Activated T-cell treated with anti-CD3 and anti-CD28 coated beads for 24 hours (primary cell): ENCODE measurements around the gene RPL7A.
"Not testable (repeated sequence)": the region's sequence is repeated elsewhere in the genome, so short reads cannot be mapped to it uniquely, and the experiment has no call there.

Experiments
- DNase-seq: peaks from one replicate; pipeline ENCODE4 v3.0.0-alpha.2; 2020; ENCODE audit warnings: low read depth

The RPL7A gene

GRCh38 chr9:133347985-133348717, at the start of gene RPL7A, which contains the start of gene MED22:
RPL7A (plus strand) TSS chr9:133348218; CDS start chr9:133348244, 26 bp downstream.
MED22 (minus strand) TSS chr9:133348131; CDS start chr9:133346662, 1,469 bp downstream.
- DNase-seq = peak; percentile 90

- not testable (repeated sequence) for DNase-seq
Observed at GRCh38 chr9:133299996-133300395, 48.0 kb upstream of the RPL7A start.

- DNase-seq = no peak
Observed at GRCh38 chr9:133301253-133302230, 46.5 kb upstream of the RPL7A start.

GRCh38 chr9:133303266-133304157, 44.5 kb upstream of the RPL7A start:
- DNase-seq = no peak

- no peak for DNase-seq
Observed at GRCh38 chr9:133304158-133304470, 43.9 kb upstream of the RPL7A start.

- no peak for DNase-seq
Observed at GRCh38 chr9:133304477-133305377, 43.3 kb upstream of the RPL7A start.

- DNase-seq = no peak
Observed at GRCh38 chr9:133305731-133306130, 42.3 kb upstream of the RPL7A start.

DNA sequence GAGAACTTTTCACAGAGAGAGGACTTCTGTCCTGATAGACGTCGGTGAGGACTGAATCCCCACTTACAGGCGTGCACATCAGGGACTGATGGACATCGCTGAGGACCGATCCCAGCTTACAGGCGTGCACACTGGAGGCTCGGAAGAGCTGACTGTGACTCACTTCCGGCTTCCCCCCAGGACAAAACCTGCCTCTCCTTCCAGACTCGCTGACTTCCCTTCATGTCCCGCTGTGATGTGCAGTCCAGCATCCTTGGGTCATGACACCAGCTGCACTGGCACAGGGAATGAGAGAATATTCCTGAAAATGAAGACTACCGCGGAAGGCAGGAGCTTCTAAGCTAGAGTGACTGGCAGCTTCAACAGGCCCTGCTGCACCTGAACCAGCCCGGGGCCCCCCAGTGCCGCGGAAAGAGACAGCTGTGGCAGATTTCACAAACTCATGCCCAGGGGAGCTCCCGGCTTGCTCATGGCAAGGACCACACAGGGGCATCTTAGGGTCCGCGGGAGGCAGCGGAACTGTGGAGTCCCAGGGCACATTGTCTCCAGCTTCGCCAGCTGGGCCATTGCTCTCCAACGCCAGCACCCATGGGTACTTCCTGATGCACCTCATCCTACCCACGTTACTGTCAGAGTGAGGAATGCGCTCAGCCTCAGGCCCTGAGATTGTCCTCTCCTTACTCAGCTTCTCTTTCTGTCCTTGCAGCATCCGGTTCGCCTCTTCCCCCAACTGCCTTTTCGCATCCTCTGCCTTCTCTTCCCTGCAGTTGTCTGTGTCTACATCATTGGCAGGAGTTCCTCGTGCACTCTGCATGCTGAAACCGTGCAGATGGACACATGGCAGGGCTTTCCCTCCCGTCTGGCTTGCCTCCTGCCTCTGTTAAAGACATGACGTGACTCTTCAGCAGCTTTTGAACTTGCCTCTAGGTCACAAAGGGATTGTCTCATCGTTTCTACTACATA, 41.5 kb upstream of the RPL7A start:
- DNase-seq = no peak

- DNase-seq = no peak
Observed at GRCh38 chr9:133307301-133307700, 40.7 kb upstream of the RPL7A start.

GRCh38 chr9:133309608-133310007, 38.4 kb upstream of the RPL7A start:
- DNase-seq = no peak

GRCh38 chr9:133315997-133316396, 32.0 kb upstream of the RPL7A start:
- no peak for DNase-seq

DNA sequence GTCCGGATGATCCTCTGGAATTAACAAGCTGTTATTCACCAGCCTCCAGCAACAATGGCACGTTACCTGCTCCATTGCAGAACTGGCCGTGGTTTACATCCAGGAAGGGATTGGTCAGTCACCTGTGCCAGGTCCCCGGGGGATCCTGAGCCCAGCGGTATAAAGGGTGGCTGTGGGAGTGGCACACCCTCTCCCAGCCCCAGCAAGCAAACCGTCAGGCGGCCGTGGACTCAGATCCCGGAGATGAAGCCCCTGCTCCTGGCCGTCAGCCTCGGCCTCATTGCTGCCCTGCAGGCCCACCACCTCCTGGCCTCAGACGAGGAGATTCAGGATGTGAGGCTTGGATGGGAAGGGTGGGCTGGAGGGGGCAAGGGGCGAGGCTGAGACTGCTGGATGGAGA, 30.5 kb upstream of the RPL7A start:
- not testable (repeated sequence) for DNase-seq

DNA sequence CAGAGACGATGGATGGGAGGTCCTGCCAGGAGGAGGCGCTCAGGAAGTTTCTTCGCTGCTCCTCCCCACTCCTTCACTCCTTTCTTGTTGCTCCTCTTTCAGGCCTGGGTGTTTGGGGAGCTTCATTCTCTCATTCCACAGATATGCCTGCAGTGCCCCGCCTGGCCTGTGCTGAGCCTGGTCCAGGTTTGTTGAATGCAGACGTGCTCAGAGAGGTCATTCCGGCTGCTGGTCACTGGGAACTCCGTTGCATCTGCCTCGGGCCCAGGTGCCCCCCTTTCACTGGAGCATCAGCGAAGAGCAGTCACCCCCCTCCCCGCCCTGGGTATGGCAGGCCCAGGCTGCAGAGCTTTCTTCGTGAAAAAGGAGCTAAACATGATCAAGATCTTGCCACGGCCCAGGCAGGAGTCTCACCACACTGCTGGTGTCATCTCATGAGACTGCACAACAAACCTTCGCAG, 27.6 kb upstream of the RPL7A start:
- DNase-seq = no peak

- no peak for DNase-seq
Observed at GRCh38 chr9:133321411-133321935, 26.5 kb upstream of the RPL7A start.

GRCh38 chr9:133322701-133323100, 25.3 kb upstream of the RPL7A start:
- DNase-seq = no peak

GRCh38 chr9:133323211-133323610, 24.8 kb upstream of the RPL7A start:
- no peak for DNase-seq

DNA sequence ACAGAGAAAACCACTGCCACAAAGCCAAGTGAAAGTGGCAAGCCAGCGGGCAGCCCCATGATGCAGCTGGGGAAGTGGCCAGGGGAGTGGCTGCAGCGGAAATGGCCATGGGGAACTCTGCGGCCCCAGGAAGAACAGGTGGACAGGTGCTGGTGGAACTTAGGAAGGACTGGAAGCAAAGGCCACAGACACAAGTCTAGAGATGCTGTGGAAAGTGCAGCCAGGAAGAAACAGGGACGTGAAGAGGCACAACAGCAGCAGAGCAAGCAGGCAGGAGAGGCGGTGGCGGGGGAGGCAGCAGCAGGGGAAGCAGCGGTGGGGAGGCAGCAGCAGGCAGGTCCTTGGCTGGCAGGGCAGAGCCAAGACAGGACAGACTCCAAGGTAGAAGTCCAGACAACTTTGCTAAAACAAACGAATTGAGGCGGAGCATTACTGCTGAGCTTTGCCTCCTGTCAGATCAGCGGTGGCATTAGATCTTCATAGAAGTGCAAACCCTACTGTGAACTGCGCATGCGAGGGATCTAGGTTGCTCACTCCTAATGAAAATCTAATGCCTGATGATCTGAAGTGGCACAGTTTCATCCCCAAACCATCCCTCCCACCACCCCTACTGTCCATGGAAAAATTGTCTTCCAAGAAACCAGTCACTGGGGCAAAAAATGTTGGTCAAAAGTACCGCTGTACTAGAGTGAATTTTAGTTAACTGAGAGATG, 23.9 kb upstream of the RPL7A start:
- DNase-seq = no peak

GRCh38 chr9:133327021-133327420, 21.0 kb upstream of the RPL7A start:
- not testable (repeated sequence) for DNase-seq
